ENCODE measurements around the gene JCHAIN. TPM values are rescaled to one million over a fixed set of nuclear protein-coding genes. Genes with fewer than 3 reads are reported as not detected.

JCHAIN gene
- total and polyA plus RNA-seq, 9 of the 15 experiments (the other 6 are each of a cell fraction or from before 2014, with no cell fraction given): 0.04 to 0.68 (median 0.26) TPM; not detected in 5

DNA sequence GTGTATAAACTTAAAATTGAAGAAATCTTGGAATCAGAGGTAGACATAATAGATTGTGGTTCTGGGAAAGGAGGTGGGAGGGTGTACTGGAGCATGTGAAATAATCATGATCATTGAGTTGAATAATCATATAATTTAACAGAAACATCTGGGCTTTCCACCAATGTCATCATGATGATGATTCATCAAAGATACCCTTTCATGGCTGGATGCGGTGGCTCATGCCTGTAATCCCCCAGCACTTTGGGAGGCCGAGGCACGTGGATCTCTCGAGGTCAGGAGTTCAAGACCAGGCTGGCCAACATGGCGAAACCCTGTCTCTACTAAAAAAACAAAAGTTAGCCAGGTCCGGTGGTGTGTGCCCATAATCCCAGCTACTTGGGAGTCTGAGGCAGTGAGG, 48.8 kb upstream of the JCHAIN start (continued):
- TF ChIP-seq CEBPG (CRISPR knock-in tag; IDR thresholded peaks at IDR 0.05): peak; percentile 46; the same call in 1 of the 2 replicates
- TF ChIP-seq CEBPG (tag; conservative IDR thresholded peaks at IDR 0.05 in 1 of 2, IDR thresholded peaks at IDR 0.05 in 1 of 2): peak in 1 of 2 experiments; percentile 76; a peak in 2 of 4 replicates
- TF ChIP-seq DMBX1 (CRISPR knock-in tag; IDR thresholded peaks at IDR 0.05; ENCODE audit: borderline replicate concordance): peak; percentile 68
- peak; percentile 76 for TF ChIP-seq JUND (IDR thresholded peaks at IDR 0.05; ENCODE audit: borderline replicate concordance, low read depth, low read length)
- TF ChIP-seq JUND (tag; IDR thresholded peaks at IDR 0.05; ENCODE audit: borderline replicate concordance, low read depth, low read length): no peak
- TF ChIP-seq TRIM24 (IDR thresholded peaks at IDR 0.05): peak; percentile 56 to 74; a peak in 2 of 4 replicates
- TF ChIP-seq C11orf30 (IDR thresholded peaks at IDR 0.05; ENCODE audit: low read depth): peak; percentile 26; the same call in 1 of the 2 replicates
- TF ChIP-seq, protein P1, sequence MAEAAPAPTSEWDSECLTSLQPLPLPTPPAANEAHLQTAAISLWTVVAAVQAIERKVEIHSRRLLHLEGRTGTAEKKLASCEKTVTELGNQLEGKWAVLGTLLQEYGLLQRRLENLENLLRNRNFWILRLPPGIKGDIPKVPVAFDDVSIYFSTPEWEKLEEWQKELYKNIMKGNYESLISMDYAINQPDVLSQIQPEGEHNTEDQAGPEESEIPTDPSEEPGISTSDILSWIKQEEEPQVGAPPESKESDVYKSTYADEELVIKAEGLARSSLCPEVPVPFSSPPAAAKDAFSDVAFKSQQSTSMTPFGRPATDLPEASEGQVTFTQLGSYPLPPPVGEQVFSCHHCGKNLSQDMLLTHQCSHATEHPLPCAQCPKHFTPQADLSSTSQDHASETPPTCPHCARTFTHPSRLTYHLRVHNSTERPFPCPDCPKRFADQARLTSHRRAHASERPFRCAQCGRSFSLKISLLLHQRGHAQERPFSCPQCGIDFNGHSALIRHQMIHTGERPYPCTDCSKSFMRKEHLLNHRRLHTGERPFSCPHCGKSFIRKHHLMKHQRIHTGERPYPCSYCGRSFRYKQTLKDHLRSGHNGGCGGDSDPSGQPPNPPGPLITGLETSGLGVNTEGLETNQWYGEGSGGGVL (CRISPR knock-in tag; IDR thresholded peaks at IDR 0.05): no peak
- TF ChIP-seq NFE2 (IDR thresholded peaks at IDR 0.05; ENCODE audit: low read depth): 0 out of 2 replicates have a peak, but pooled peaks have one; percentile 24
- TF ChIP-seq, protein P2, sequence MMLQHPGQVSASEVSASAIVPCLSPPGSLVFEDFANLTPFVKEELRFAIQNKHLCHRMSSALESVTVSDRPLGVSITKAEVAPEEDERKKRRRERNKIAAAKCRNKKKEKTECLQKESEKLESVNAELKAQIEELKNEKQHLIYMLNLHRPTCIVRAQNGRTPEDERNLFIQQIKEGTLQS (IDR thresholded peaks at IDR 0.05): peak; percentile 89
- TF ChIP-seq, protein P2 (CRISPR knock-in tag; conservative IDR thresholded peaks at IDR 0.05): no peak
- TF ChIP-seq, protein P3, sequence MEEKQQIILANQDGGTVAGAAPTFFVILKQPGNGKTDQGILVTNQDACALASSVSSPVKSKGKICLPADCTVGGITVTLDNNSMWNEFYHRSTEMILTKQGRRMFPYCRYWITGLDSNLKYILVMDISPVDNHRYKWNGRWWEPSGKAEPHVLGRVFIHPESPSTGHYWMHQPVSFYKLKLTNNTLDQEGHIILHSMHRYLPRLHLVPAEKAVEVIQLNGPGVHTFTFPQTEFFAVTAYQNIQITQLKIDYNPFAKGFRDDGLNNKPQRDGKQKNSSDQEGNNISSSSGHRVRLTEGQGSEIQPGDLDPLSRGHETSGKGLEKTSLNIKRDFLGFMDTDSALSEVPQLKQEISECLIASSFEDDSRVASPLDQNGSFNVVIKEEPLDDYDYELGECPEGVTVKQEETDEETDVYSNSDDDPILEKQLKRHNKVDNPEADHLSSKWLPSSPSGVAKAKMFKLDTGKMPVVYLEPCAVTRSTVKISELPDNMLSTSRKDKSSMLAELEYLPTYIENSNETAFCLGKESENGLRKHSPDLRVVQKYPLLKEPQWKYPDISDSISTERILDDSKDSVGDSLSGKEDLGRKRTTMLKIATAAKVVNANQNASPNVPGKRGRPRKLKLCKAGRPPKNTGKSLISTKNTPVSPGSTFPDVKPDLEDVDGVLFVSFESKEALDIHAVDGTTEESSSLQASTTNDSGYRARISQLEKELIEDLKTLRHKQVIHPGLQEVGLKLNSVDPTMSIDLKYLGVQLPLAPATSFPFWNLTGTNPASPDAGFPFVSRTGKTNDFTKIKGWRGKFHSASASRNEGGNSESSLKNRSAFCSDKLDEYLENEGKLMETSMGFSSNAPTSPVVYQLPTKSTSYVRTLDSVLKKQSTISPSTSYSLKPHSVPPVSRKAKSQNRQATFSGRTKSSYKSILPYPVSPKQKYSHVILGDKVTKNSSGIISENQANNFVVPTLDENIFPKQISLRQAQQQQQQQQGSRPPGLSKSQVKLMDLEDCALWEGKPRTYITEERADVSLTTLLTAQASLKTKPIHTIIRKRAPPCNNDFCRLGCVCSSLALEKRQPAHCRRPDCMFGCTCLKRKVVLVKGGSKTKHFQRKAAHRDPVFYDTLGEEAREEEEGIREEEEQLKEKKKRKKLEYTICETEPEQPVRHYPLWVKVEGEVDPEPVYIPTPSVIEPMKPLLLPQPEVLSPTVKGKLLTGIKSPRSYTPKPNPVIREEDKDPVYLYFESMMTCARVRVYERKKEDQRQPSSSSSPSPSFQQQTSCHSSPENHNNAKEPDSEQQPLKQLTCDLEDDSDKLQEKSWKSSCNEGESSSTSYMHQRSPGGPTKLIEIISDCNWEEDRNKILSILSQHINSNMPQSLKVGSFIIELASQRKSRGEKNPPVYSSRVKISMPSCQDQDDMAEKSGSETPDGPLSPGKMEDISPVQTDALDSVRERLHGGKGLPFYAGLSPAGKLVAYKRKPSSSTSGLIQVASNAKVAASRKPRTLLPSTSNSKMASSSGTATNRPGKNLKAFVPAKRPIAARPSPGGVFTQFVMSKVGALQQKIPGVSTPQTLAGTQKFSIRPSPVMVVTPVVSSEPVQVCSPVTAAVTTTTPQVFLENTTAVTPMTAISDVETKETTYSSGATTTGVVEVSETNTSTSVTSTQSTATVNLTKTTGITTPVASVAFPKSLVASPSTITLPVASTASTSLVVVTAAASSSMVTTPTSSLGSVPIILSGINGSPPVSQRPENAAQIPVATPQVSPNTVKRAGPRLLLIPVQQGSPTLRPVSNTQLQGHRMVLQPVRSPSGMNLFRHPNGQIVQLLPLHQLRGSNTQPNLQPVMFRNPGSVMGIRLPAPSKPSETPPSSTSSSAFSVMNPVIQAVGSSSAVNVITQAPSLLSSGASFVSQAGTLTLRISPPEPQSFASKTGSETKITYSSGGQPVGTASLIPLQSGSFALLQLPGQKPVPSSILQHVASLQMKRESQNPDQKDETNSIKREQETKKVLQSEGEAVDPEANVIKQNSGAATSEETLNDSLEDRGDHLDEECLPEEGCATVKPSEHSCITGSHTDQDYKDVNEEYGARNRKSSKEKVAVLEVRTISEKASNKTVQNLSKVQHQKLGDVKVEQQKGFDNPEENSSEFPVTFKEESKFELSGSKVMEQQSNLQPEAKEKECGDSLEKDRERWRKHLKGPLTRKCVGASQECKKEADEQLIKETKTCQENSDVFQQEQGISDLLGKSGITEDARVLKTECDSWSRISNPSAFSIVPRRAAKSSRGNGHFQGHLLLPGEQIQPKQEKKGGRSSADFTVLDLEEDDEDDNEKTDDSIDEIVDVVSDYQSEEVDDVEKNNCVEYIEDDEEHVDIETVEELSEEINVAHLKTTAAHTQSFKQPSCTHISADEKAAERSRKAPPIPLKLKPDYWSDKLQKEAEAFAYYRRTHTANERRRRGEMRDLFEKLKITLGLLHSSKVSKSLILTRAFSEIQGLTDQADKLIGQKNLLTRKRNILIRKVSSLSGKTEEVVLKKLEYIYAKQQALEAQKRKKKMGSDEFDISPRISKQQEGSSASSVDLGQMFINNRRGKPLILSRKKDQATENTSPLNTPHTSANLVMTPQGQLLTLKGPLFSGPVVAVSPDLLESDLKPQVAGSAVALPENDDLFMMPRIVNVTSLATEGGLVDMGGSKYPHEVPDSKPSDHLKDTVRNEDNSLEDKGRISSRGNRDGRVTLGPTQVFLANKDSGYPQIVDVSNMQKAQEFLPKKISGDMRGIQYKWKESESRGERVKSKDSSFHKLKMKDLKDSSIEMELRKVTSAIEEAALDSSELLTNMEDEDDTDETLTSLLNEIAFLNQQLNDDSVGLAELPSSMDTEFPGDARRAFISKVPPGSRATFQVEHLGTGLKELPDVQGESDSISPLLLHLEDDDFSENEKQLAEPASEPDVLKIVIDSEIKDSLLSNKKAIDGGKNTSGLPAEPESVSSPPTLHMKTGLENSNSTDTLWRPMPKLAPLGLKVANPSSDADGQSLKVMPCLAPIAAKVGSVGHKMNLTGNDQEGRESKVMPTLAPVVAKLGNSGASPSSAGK (IDR thresholded peaks at IDR 0.05): peak; percentile 68
